Activated T-helper 1 cell treated with anti-CD3 and anti-CD28 coated beads, Interleukin-2, amount 50 U/mL, for 16 hours (primary cell): Measurements from ENCODE around the gene ITGAX.

Experiments used
- DNase-seq, 2 donors: peaks; one replicate each; pipeline ENCODE4 v3.0.0-alpha.2; 2020; ENCODE audit warnings: low read depth in 1 of 2, low spot score in 1 of 2

ITGAX gene

GRCh38 chr16:31371619-31372484 is 16.9 kb downstream of the ITGAX start:
- no peak for DNase-seq

DNA sequence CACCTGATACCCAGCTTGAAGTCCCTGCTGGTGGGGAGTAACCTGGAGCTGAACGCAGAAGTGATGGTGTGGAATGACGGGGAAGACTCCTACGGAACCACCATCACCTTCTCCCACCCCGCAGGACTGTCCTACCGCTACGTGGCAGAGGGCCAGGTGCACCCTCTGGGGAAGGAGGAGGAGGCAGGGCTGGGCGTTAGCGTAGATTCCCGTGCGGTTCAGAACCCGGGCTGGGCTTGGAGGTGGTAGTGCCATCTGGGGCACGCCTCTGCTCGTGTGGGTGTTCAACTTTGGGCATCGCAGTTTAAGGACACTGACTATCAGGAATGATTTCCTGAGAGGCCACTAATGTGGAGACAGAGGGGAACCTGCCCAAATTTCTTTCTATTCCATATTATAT is 18.3 kb downstream of the ITGAX start:
- no peak for DNase-seq

GRCh38 chr16:31375231-31375630 is 20.3 kb downstream of the ITGAX start:
- no peak for DNase-seq

GRCh38 chr16:31376705-31377104 is 21.7 kb downstream of the ITGAX start:
- DNase-seq: no peak

GRCh38 chr16:31377210-31377903 is 22.4 kb downstream of the ITGAX start:
- no peak for DNase-seq

DNA sequence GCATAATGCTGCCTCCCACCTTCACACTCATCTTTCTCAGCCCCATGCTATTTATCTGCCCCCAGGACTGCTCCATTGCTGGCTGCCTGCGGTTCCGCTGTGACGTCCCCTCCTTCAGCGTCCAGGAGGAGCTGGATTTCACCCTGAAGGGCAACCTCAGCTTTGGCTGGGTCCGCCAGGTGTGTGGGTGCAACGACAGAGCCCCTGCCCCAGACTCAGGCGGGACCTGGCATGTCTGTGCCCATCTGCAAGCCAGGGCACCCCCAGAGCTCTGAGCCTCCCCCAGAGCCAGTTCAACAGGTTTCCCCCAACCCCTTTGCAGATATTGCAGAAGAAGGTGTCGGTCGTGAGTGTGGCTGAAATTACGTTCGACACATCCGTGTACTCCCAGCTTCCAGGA is 25.2 kb downstream of the ITGAX start:
- DNase-seq: no peak

DNA sequence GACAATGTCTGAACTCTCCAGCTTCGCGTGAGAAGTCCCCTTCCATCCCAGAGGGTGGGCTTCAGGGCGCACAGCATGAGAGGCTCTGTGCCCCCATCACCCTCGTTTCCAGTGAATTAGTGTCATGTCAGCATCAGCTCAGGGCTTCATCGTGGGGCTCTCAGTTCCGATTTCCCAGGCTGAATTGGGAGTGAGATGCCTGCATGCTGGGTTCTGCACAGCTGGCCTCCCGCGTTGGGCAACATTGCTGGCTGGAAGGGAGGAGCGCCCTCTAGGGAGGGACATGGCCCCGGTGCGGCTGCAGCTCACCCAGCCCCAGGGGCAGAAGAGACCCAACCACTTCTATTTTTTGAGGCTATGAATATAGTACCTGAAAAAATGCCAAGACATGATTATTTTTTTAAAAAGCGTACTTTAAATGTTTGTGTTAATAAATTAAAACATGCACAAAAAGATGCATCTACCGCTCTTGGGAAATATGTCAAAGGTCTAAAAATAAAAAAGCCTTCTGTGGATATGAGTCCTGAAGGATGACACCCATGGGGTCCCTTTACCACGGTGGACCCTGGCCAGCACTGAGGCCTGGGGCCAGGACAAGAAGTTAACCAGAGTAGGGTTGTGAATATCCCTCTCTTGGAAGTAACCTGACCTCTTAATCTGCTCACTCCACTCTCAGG is 27.6 kb downstream of the ITGAX start:
- DNase-seq: peak; percentile 14 to 22

GRCh38 chr16:31385680-31386079 is 30.7 kb downstream of the ITGAX start:
- DNase-seq: no peak

DNA sequence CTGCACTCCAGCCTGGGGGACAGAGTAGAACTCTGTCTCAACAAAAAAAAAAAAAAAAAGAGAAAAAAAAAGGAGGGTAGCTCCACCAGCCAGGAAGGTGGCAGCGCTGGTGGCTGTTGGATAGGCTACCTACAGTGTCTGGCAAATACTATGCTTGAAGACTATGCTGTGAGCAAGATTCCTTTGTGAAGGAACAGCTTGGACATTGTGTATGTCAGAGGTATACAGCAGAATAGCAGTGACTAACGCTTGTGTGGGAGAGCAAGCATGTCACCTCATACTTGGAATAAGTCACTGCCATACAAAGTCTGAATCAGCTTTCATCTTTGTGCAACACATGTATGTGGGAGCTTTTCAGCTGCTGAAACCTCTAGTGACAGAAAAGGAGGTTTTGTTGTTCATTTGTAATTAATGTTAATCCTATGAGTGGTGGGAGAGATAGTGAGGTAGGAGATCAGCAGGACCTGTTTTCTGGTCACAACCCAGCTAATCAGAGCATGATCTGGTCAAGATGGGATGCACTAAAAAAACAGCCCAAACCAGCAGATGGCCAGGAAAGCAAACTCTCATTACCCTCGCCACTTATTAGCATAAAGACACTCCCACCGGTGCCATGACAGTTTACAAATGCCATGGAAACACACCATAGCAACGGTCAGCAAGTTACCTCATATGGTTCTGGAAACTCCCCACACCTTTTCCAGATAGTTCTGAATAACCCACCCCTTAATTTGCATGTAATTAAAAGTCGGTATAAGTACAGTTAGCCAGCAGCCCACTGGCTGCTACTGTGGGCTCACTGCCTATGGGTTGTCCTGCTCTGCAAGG is 31.4 kb downstream of the ITGAX start:
- DNase-seq: no peak

GRCh38 chr16:31388535-31388934 is 33.6 kb downstream of the ITGAX start:
- DNase-seq: no peak

GRCh38 chr16:31390504-31391041 is 35.6 kb downstream of the ITGAX start:
- DNase-seq: no peak

DNA sequence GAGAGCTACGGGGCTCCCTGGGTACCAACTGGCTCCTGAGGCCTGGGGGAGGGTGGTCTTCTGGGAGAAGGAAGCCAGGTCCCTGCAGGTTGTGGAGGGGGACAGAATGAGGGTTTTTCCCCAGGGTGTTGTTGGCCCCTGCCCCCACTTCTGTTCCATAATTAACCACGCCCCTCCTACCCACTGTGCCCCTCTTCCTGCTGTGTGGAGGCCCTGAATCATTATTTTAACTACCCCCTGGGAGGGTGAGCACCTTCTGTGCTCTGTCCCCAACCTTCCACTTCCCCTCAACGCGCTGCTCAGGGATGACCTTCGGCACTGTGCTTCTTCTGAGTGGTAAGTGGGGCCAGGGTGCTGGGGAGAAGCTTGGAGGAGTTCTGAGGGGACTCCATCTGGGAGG is 38.1 kb downstream of the ITGAX start, which contains the start of gene ITGAD:
TSS of gene ITGAD (plus strand) at position 280 of the 400 bp plus-strand sequence. CDS start at position 306, 26 bp downstream.
- no peak for DNase-seq

DNA sequence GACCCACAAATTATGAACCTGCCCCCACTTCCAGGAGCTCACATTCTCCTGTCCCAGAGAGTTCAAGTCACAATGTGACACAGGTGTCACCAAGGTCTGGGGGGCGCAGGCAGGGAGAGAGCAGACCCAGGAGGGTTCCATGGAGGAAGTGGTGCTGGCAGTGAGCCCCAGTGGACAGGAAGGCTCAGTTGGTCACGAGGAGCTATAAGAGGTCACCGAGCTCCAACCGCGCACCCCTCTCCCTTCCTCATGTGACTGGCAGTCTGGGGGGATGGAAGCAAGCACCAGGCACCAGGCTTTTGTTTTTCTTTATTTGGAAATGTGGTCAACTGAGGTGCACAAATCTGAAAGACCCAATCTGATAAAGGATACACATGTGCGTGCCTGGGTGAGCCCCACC is 40.7 kb downstream of the ITGAX start:
- DNase-seq: no peak

DNA sequence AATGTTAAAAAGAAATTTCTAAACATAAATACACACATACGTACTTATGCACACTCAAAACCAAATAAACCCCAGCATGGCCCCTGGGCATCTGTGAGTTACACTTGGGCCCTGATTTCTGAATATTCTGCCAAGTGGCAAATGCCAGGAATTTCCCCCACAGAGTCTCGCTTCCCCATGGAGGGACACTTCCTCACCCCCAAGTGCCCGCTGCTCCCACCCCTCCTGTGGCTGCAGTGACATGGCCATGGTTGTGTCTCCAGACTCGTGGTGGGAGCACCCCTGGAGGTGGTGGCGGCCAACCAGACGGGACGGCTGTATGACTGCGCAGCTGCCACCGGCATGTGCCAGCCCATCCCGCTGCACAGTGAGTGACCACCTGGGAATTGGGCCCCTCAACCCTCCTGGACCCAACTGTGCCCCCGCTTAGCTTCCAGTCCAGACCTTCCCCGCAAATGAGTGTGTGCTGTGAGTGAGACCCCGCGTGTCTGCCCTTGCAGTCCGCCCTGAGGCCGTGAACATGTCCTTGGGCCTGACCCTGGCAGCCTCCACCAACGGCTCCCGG is 42.2 kb downstream of the ITGAX start:
- DNase-seq: no peak

DNA sequence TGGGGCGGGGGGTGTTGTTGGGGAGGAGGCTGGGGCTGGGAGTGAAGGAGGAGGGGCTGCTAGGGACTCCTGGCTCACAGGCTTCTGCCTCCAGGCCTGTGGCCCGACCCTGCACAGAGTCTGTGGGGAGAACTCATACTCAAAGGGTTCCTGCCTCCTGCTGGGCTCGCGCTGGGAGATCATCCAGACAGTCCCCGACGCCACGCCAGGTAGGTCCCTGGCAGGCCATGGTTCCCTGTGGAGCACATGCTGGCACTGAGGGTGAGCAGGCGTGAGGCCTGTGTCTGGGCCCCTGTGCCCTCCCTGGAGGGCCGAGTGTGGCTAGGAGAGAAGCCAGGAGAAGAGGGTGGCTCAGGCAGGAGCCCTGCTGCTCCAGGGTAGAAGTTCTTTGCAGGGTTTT is 42.7 kb downstream of the ITGAX start:
- DNase-seq: no peak

GRCh38 chr16:31400191-31400590 is 45.2 kb downstream of the ITGAX start:
- DNase-seq: no peak

DNA sequence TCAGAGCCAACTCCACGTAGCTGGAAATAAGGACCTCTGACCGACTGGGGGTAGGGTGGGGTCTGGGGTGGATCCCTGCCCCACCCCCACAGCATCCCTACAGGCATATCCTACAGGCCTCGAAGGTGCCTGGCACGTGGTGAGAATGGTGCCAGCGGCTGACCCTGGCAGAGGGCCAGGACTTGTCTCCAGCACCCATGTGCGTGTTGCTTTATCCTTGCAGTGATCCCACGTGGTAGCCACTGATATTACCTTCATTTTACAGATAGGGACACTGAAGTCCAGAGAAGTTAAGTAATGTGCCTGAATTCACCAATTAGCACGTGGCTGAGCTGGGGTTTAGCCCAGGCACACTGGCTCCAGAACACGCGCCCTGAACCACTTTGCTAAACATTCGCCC is 46.5 kb downstream of the ITGAX start:
- DNase-seq: no peak

GRCh38 chr16:31402687-31403086 is 47.7 kb downstream of the ITGAX start:
- DNase-seq: no peak

GRCh38 chr16:31403590-31404352 is 48.8 kb downstream of the ITGAX start:
- DNase-seq: no peak
